GM06990 (cell line): ENCODE results near the gene SOX13.

Experiments used
- DNase-seq: peaks from one replicate; pipeline ENCODE4 v3.0.0-alpha.2; 2011; ENCODE audit not compliant: insufficient read length; ENCODE audit errors: extremely low read depth
- H3K27me3 ChIP-seq: replicated peaks from 2 replicates; pipeline ENCODE4 v1.6.0; 2011; ENCODE audit warnings: low read length; ENCODE audit not compliant: control insufficient read depth, insufficient read depth
- H3K36me3 ChIP-seq: 2 replicates; pipeline ENCODE4 v1.5.1; 2011; ENCODE audit warnings: low read length; ENCODE audit not compliant: control insufficient read depth, insufficient read depth
- H3K4me3 ChIP-seq: replicated peaks from 2 replicates; pipeline ENCODE4 v1.5.1; 2011; ENCODE audit warnings: low read depth, mild to moderate bottlenecking, control low read depth, low read length
- CTCF ChIP-seq: IDR thresholded peaks from 2 replicates; pipeline ENCODE4 v1.5.1; 2011; ENCODE audit warnings: low read length, control low read depth, mild to moderate bottlenecking, inconsistent platforms; ENCODE audit not compliant: insufficient read depth, poor library complexity, severe bottlenecking

Gene SOX13

GRCh38 chr1:204146965-204147364 is 74.0 kb downstream of the SOX13 start:
- Histone ChIP-seq H3K36me3 (no peaks in the 10 kb centered on the region), H3K4me3 (no peak overlapping the region), H3K27me3 (no peaks in the 10 kb centered on the region; the same call in 1 of the 2 replicates)
- DNase-seq: no peak
- TF ChIP-seq CTCF: no peak

GRCh38 chr1:204147406-204148383 is 74.8 kb downstream of the SOX13 start:
- no peak for DNase-seq
- Histone ChIP-seq H3K36me3 (no peaks in the 10 kb centered on the region), H3K4me3 (no peak overlapping the region), H3K27me3 (no peaks in the 10 kb centered on the region; the same call in 1 of the 2 replicates)
- TF ChIP-seq CTCF: no peak

GRCh38 chr1:204149107-204149506 is 76.2 kb downstream of the SOX13 start:
- H3K4me3 ChIP-seq: no peak overlapping the region
- TF ChIP-seq CTCF: no peak
- H3K36me3 ChIP-seq: no peaks in the 10 kb centered on the region
- no peaks in the 10 kb centered on the region; the same call in 1 of the 2 replicates for H3K27me3 ChIP-seq
- no peak for DNase-seq

GRCh38 chr1:204149635-204150565 is 77.0 kb downstream of the SOX13 start:
- no peak for TF ChIP-seq CTCF
- H3K4me3 ChIP-seq: no peak overlapping the region
- DNase-seq: no peak
- no peaks in the 10 kb centered on the region for H3K36me3 ChIP-seq
- H3K27me3 ChIP-seq: no peaks in the 10 kb centered on the region; the same call in 1 of the 2 replicates

- H3K27me3 ChIP-seq: no peaks in the 10 kb centered on the region; the same call in 1 of the 2 replicates
- DNase-seq: no peak
- TF ChIP-seq CTCF: no peak
- no peaks in the 10 kb centered on the region for H3K36me3 ChIP-seq
- no peak overlapping the region for H3K4me3 ChIP-seq
These were observed 78.0 kb downstream of the SOX13 start for GRCh38 chr1:204150702-204151551.
